ENCODE data around the gene MACROD2. TPM values are rescaled to one million over a fixed set of nuclear protein-coding genes. Genes with fewer than 3 reads are reported as not detected.

Gene MACROD2
- total RNA-seq, 1 donor from 2014 or later: 3.1 TPM

- Histone ChIP-seq H3K36me3 (ENCODE audit: control insufficient read depth in 3 of 3, insufficient read depth in 3 of 3, low read length in 3 of 3) (no peaks in the 10 kb centered on the region), H3K27me3 (ENCODE audit: control insufficient read depth in 3 of 3, insufficient read depth in 3 of 3, low read length in 3 of 3) (no peaks in the 10 kb centered on the region), H3K27ac (ENCODE audit: low read depth, low read length) (no peak overlapping the region)
These were observed 147.8 kb downstream of the MACROD2 start for GRCh38 chr20:14142964-14143627.

DNA sequence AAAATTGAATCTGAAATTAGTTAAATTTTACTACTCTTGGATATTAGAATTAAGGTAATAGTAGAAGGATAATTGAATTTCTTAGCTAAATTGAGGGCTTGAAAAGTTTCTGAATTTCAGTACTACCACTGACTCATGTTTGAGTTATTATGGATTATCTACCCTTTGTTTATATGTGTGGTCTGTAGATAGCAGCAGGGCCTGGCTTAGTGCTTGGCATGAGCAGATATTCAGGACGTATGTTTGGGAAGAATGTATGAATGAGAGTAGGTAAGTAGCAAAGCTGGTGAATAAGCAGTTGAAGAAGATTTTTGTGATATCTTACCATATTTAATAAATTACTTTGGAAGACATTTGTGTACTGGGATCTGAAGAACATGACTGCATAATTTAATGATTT is 152.7 kb downstream of the MACROD2 start:
- Histone ChIP-seq H3K4me1 (ENCODE audit: control insufficient read depth in 3 of 3, insufficient read depth in 3 of 3, low read length in 3 of 3) (no peaks in the 10 kb centered on the region), H3K27me3 (ENCODE audit: control insufficient read depth in 3 of 3, insufficient read depth in 3 of 3, low read length in 3 of 3) (no peaks in the 10 kb centered on the region), H3K36me3 (ENCODE audit: control insufficient read depth in 3 of 3, insufficient read depth in 3 of 3, low read length in 3 of 3) (no peaks in the 10 kb centered on the region), H3K9ac (ENCODE audit: low read depth in 1 of 3, low read length in 3 of 3) (no peak overlapping the region), H3K27ac (ENCODE audit: low read depth, low read length) (no peak overlapping the region), H3K9me3 (ENCODE audit: control insufficient read depth in 3 of 3, low read length in 3 of 3) (no peaks in the 10 kb centered on the region), H3K4me3 (ENCODE audit: low read length in 3 of 3) (no peak overlapping the region)

More at GRCh38 chr20:14142964-14143627, 147.8 kb downstream of the MACROD2 start:
- Histone ChIP-seq H3K4me1 (ENCODE audit: control insufficient read depth in 3 of 3, insufficient read depth in 3 of 3, low read length in 3 of 3) (no peaks in the 10 kb centered on the region), H3K9me3 (ENCODE audit: control insufficient read depth in 3 of 3, low read length in 3 of 3) (no peaks in the 10 kb centered on the region), H3K4me3 (ENCODE audit: low read length in 3 of 3) (no peak overlapping the region), H3K9ac (ENCODE audit: low read depth in 1 of 3, low read length in 3 of 3) (no peak overlapping the region)

- H3K4me1 ChIP-seq (ENCODE audit: control insufficient read depth in 3 of 3, insufficient read depth in 3 of 3, low read length in 3 of 3): no peaks in the 10 kb centered on the region
- no peak overlapping the region for H3K27ac ChIP-seq (ENCODE audit: low read depth, low read length)
- H3K9me3 ChIP-seq (ENCODE audit: control insufficient read depth in 3 of 3, low read length in 3 of 3): no peaks in the 10 kb centered on the region
- no peak overlapping the region for H3K4me3 ChIP-seq (ENCODE audit: low read length in 3 of 3)
- H3K36me3 ChIP-seq (ENCODE audit: control insufficient read depth in 3 of 3, insufficient read depth in 3 of 3, low read length in 3 of 3): no peaks in the 10 kb centered on the region
- H3K27me3 ChIP-seq (ENCODE audit: control insufficient read depth in 3 of 3, insufficient read depth in 3 of 3, low read length in 3 of 3): no peaks in the 10 kb centered on the region
- no peak overlapping the region for H3K9ac ChIP-seq (ENCODE audit: low read depth in 1 of 3, low read length in 3 of 3)
These were observed 160.0 kb downstream of the MACROD2 start for GRCh38 chr20:14155361-14155760.

DNA sequence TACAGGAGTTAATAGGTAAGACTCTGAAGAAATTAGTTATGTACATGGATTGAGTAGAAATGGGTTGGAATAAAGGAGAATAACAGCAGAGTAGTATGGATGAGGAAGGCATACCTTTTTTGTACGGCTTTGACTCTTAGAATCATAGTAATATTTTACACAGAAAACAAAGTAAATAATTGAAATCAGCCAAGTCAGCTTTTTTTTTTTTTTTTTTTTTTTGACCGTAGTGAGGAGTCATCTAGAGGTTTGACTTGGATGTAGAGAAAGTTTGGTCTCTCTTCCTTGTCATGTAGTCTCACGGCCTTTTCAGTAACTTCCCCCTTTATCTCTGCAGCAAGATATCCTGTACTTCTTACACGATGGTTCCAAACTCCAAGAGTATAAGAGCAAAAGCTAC is 183.2 kb downstream of the MACROD2 start:
- Histone ChIP-seq H3K27ac (ENCODE audit: low read depth, low read length) (no peak overlapping the region), H3K9me3 (ENCODE audit: control insufficient read depth in 3 of 3, low read length in 3 of 3) (peaks cover 0 to 4% (median 4%) of the 10 kb centered on the region in 3 donors), H3K27me3 (ENCODE audit: control insufficient read depth in 3 of 3, insufficient read depth in 3 of 3, low read length in 3 of 3) (no peaks in the 10 kb centered on the region), H3K36me3 (ENCODE audit: control insufficient read depth in 3 of 3, insufficient read depth in 3 of 3, low read length in 3 of 3) (no peaks in the 10 kb centered on the region), H3K4me1 (ENCODE audit: control insufficient read depth in 3 of 3, insufficient read depth in 3 of 3, low read length in 3 of 3) (no peaks in the 10 kb centered on the region), H3K4me3 (ENCODE audit: low read length in 3 of 3) (no peak overlapping the region), H3K9ac (ENCODE audit: low read depth in 1 of 3, low read length in 3 of 3) (no peak overlapping the region)

DNA sequence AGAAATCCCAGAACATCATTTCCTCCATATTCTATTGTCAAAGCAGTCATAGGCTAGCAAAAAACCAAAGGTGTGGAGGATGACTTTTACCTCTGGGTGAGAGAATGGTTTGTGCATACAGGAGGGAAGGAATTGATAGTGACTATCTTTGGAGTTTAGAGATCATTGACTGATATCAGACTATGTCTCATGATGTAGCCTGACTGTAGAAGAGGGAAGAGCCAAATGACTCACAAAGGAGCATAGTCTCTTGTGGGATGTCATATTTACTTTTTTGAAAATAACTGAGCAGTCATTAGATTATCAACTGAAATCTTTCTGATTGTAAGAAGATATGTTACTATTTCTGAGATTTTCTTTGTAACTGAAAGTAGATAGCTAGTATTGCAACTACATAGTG is 183.6 kb downstream of the MACROD2 start:
- Histone ChIP-seq H3K4me3 (ENCODE audit: low read length in 3 of 3) (no peak overlapping the region), H3K27ac (ENCODE audit: low read depth, low read length) (no peak overlapping the region), H3K9me3 (ENCODE audit: control insufficient read depth in 3 of 3, low read length in 3 of 3) (peaks cover 0 to 4% (median under 1%) of the 10 kb centered on the region in 3 donors), H3K27me3 (ENCODE audit: control insufficient read depth in 3 of 3, insufficient read depth in 3 of 3, low read length in 3 of 3) (no peaks in the 10 kb centered on the region), H3K4me1 (ENCODE audit: control insufficient read depth in 3 of 3, insufficient read depth in 3 of 3, low read length in 3 of 3) (no peaks in the 10 kb centered on the region), H3K36me3 (ENCODE audit: control insufficient read depth in 3 of 3, insufficient read depth in 3 of 3, low read length in 3 of 3) (no peaks in the 10 kb centered on the region), H3K9ac (ENCODE audit: low read depth in 1 of 3, low read length in 3 of 3) (no peak overlapping the region)

- H3K36me3 ChIP-seq (ENCODE audit: control insufficient read depth in 3 of 3, insufficient read depth in 3 of 3, low read length in 3 of 3): no peaks in the 10 kb centered on the region
- H3K9ac ChIP-seq (ENCODE audit: low read depth in 1 of 3, low read length in 3 of 3): no peak overlapping the region
- no peaks in the 10 kb centered on the region for H3K27me3 ChIP-seq (ENCODE audit: control insufficient read depth in 3 of 3, insufficient read depth in 3 of 3, low read length in 3 of 3)
- no peak overlapping the region for H3K27ac ChIP-seq (ENCODE audit: low read depth, low read length)
- H3K4me1 ChIP-seq (ENCODE audit: control insufficient read depth in 3 of 3, insufficient read depth in 3 of 3, low read length in 3 of 3): no peaks in the 10 kb centered on the region
- no peak overlapping the region for H3K4me3 ChIP-seq (ENCODE audit: low read length in 3 of 3)
- H3K9me3 ChIP-seq (ENCODE audit: control insufficient read depth in 3 of 3, low read length in 3 of 3): no peaks in the 10 kb centered on the region
These were observed 194.6 kb downstream of the MACROD2 start for GRCh38 chr20:14189794-14190402.

- no peaks in the 10 kb centered on the region for H3K36me3 ChIP-seq (ENCODE audit: control insufficient read depth in 3 of 3, insufficient read depth in 3 of 3, low read length in 3 of 3)
- no peak overlapping the region for H3K9ac ChIP-seq (ENCODE audit: low read depth in 1 of 3, low read length in 3 of 3)
- H3K9me3 ChIP-seq (ENCODE audit: control insufficient read depth in 3 of 3, low read length in 3 of 3): no peaks in the 10 kb centered on the region
- H3K4me1 ChIP-seq (ENCODE audit: control insufficient read depth in 3 of 3, insufficient read depth in 3 of 3, low read length in 3 of 3): peaks cover 2 to 6% (median 3%) of the 10 kb centered on the region in 3 donors
- no peaks in the 10 kb centered on the region for H3K27me3 ChIP-seq (ENCODE audit: control insufficient read depth in 3 of 3, insufficient read depth in 3 of 3, low read length in 3 of 3)
- no peak overlapping the region for H3K4me3 ChIP-seq (ENCODE audit: low read length in 3 of 3)
- H3K27ac ChIP-seq (ENCODE audit: low read depth, low read length): no peak overlapping the region
These were observed 196.2 kb downstream of the MACROD2 start for GRCh38 chr20:14191559-14191958.

DNA sequence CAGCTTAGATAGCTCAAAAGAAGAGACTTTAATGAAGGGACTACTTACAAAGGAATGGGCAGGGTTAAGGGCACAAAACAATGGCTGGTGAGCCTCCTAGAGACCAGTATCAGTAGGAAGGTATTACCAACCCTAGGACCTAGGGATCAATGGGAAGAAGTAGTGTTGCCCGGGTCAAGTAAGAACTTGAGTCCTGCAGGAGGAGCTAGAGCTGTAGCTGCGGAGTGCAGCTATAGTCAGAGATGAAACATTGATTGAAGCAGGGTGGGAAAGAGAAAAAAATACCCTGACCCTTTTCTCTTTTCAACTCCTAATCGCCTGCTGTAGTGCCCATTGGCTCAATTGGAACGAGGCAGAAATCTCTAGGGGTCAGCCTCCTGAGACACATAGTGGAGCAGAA is 198.1 kb downstream of the MACROD2 start:
- Histone ChIP-seq H3K4me1 (ENCODE audit: control insufficient read depth in 3 of 3, insufficient read depth in 3 of 3, low read length in 3 of 3) (peaks cover 3 to 6% (median 3%) of the 10 kb centered on the region in 3 donors), H3K27me3 (ENCODE audit: control insufficient read depth in 3 of 3, insufficient read depth in 3 of 3, low read length in 3 of 3) (no peaks in the 10 kb centered on the region), H3K4me3 (ENCODE audit: low read length in 3 of 3) (no peak overlapping the region), H3K9ac (ENCODE audit: low read depth in 1 of 3, low read length in 3 of 3) (no peak overlapping the region), H3K36me3 (ENCODE audit: control insufficient read depth in 3 of 3, insufficient read depth in 3 of 3, low read length in 3 of 3) (no peaks in the 10 kb centered on the region), H3K27ac (ENCODE audit: low read depth, low read length) (no peak overlapping the region), H3K9me3 (ENCODE audit: control insufficient read depth in 3 of 3, low read length in 3 of 3) (no peaks in the 10 kb centered on the region)

DNA sequence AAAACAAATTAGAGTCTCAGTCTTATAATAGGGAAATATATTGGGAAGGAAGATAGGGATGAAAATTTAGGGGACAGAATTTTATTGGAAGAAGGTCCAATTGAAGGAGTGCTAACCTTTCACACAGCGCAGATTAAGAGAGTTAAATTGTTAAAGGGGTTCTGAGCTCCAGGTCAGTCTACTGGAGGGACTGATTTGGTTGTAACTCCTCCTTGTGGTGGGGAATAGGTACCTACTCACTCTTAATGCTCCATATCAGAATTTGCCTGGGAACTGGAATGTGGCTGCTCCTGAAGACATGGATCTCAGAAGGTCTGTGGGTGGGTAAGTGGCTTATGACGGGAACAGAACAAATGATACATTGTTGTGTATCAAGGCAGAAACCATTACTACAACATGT is 198.6 kb downstream of the MACROD2 start:
- no peaks in the 10 kb centered on the region for H3K9me3 ChIP-seq (ENCODE audit: control insufficient read depth in 3 of 3, low read length in 3 of 3)
- peaks cover 3 to 6% (median 3%) of the 10 kb centered on the region in 3 donors for H3K4me1 ChIP-seq (ENCODE audit: control insufficient read depth in 3 of 3, insufficient read depth in 3 of 3, low read length in 3 of 3)
- no peak overlapping the region for H3K27ac ChIP-seq (ENCODE audit: low read depth, low read length)
- H3K27me3 ChIP-seq (ENCODE audit: control insufficient read depth in 3 of 3, insufficient read depth in 3 of 3, low read length in 3 of 3): no peaks in the 10 kb centered on the region
- H3K4me3 ChIP-seq (ENCODE audit: low read length in 3 of 3): no peak overlapping the region
- H3K9ac ChIP-seq (ENCODE audit: low read depth in 1 of 3, low read length in 3 of 3): no peak overlapping the region
- no peaks in the 10 kb centered on the region for H3K36me3 ChIP-seq (ENCODE audit: control insufficient read depth in 3 of 3, insufficient read depth in 3 of 3, low read length in 3 of 3)

DNA sequence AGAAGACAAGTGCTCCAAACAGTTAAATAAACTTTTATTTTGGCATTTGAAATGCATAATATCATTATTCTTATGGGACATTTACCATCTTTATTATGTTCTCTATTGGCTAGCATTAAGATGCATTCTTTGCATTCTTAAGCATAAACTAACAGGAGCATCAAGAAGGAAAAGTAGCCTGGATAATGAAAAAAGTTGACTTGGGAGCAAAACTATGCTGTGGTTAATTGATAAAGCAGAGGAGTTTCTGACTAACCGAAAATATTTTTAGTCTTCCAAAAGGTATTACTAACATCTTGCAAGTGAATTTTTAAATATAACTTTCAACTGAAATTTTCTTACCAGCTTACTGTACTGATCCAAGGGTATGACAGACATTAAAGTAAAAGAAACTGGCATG is 201.8 kb downstream of the MACROD2 start:
- H3K4me1 ChIP-seq (ENCODE audit: control insufficient read depth in 3 of 3, insufficient read depth in 3 of 3, low read length in 3 of 3): peaks cover 3 to 6% (median 3%) of the 10 kb centered on the region in 3 donors
- no peak overlapping the region for H3K9ac ChIP-seq (ENCODE audit: low read depth in 1 of 3, low read length in 3 of 3)
- no peak overlapping the region for H3K4me3 ChIP-seq (ENCODE audit: low read length in 3 of 3)
- no peaks in the 10 kb centered on the region for H3K9me3 ChIP-seq (ENCODE audit: control insufficient read depth in 3 of 3, low read length in 3 of 3)
- H3K36me3 ChIP-seq (ENCODE audit: control insufficient read depth in 3 of 3, insufficient read depth in 3 of 3, low read length in 3 of 3): no peaks in the 10 kb centered on the region
- H3K27ac ChIP-seq (ENCODE audit: low read depth, low read length): no peak overlapping the region
- no peaks in the 10 kb centered on the region for H3K27me3 ChIP-seq (ENCODE audit: control insufficient read depth in 3 of 3, insufficient read depth in 3 of 3, low read length in 3 of 3)

All from skeletal muscle tissue (tissue), 4 donors.